K562 (cell line): Measurements from ENCODE around the gene LONRF2.

ENCODE experiments used
- CAMTA2 ChIP-seq: fragments of 250-450 bp; sonication (Bioruptor Pico); conservative IDR thresholded peaks from 2 replicates; pipeline ENCODE4 v1.5.1; 2022
- CEBPB ChIP-seq: fragments of 450-650 bp; IDR thresholded peaks from 2 replicates; pipeline ENCODE4 v1.6.1; 2016; ENCODE audit warnings: missing genetic modification characterization, missing compliant biosample characterization
- FOS ChIP-seq: IDR thresholded peaks from 3 replicates; pipeline ENCODE4 v1.6.1; 2011; ENCODE audit not compliant: insufficient read length; ENCODE audit errors: extremely low read depth
- FOXK1 ChIP-seq: sonication (generic); formaldehyde crosslinking; IDR thresholded peaks from 2 replicates; pipeline ENCODE4 v1.8.0; 2022; ENCODE audit warnings: missing genetic modification reagents, mild to moderate bottlenecking, borderline replicate concordance
- GATAD2B ChIP-seq: fragments of 450-650 bp; IDR thresholded peaks from 2 replicates; pipeline ENCODE4 v1.6.1; 2017; ENCODE audit warnings: mild to moderate bottlenecking, borderline replicate concordance
- HNRNPK ChIP-seq: fragments of 200-400 bp; formaldehyde crosslinking; IDR thresholded peaks from one replicate; pipeline ENCODE4 v1.6.1; 2018; ENCODE audit warnings: mild to moderate bottlenecking, low read depth, low read length; ENCODE audit not compliant: poor library complexity, severe bottlenecking
- ILF3 ChIP-seq: fragments of 450-650 bp; IDR thresholded peaks from 2 replicates; pipeline ENCODE4 v1.6.1; 2018; ENCODE audit warnings: antibody characterized with exemption, mild to moderate bottlenecking, moderate library complexity, borderline replicate concordance
- PCBP1 ChIP-seq: fragments of 200-400 bp; formaldehyde crosslinking; IDR thresholded peaks from 2 replicates; pipeline ENCODE4 v1.6.1; 2018; ENCODE audit warnings: mild to moderate bottlenecking, low read depth, low read length; ENCODE audit not compliant: poor library complexity, severe bottlenecking
- POLR2A ChIP-seq: fragments of 450-650 bp; conservative IDR thresholded peaks from 2 replicates; pipeline ENCODE4 v1.6.1; 2016
- POLR2B ChIP-seq: fragments of 450-650 bp; IDR thresholded peaks from 2 replicates; pipeline ENCODE4 v1.6.1; 2018; ENCODE audit warnings: low read depth; ENCODE audit not compliant: partially characterized antibody
- ZNF76 ChIP-seq: fragments of 250-450 bp; sonication (Bioruptor Pico); IDR thresholded peaks from 2 replicates; pipeline ENCODE4 v1.4.0; 2020; ENCODE audit warnings: mild to moderate bottlenecking, moderate library complexity, borderline replicate concordance
- TF ChIP-seq, protein P1 (sequence below): conservative IDR thresholded peaks from 2 replicates; pipeline ENCODE4 v1.6.1; 2011; ENCODE audit warnings: low read depth, mild to moderate bottlenecking, low read length; ENCODE audit not compliant: control insufficient read depth

DNA sequence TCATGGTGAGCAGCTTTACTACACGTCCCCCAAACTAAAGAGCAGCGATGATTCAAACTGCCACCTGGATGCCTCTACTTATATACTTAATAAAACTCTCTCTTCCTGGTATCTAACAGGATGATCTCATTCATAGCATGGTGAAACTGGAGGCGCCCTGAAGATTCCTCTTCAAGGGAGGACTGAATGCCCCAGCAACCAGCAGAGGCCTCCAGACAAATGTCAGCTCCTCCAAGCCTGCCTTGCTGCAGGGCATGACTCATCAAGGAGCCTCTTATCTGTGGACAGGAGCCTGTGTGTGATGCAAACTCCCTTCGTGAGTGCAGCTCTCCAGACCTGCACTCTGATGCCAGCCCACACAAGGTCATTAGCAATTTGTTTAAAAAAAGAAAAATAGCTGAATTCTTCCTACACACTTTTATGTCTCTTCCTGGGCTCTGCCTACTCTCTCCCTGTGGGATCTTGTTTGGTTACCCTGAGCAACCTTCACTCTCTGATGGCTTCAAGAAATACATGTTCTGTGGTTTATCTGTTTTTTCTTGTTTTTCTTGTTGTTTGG, 30.2 kb downstream of the LONRF2 start:
- TF ChIP-seq ZNF76 (CRISPR knock-in tag) (no peak), CEBPB (tag) (peak; percentile 94), CAMTA2 (no peak), FOS (peak; percentile 79), POLR2A (peak; percentile 22; the same call in 1 of the 2 replicates), HNRNPK (no peak), GATAD2B (peak; percentile 76; the same call in 1 of the 2 replicates), ILF3 (no peak), FOXK1 (CRISPR knock-in tag) (no peak), PCBP1 (no peak), POLR2B (no peak)
- TF ChIP-seq, protein P1, sequence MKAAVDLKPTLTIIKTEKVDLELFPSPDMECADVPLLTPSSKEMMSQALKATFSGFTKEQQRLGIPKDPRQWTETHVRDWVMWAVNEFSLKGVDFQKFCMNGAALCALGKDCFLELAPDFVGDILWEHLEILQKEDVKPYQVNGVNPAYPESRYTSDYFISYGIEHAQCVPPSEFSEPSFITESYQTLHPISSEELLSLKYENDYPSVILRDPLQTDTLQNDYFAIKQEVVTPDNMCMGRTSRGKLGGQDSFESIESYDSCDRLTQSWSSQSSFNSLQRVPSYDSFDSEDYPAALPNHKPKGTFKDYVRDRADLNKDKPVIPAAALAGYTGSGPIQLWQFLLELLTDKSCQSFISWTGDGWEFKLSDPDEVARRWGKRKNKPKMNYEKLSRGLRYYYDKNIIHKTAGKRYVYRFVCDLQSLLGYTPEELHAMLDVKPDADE: no peak
